Placental pericyte (primary cell): ENCODE data around the gene IQCH. TPM values are rescaled to one million over a fixed set of nuclear protein-coding genes. Genes with fewer than 3 reads are reported as not detected.

Experiments
- total RNA-seq: library from RNA; depleted of rRNA; stranded (reverse); fragments of >200 nt; gene quantifications from 2 replicates; pipeline ENCODE4 v1.2.3, GENCODE V29; 2012

The IQCH gene
- total RNA-seq, result 1.5 and 1.9 TPM in 2 replicates

GRCh38 chr15:67254238-67255175 lies at the start of gene IQCH, which contains the start of gene AAGAB:
TSS of gene IQCH (plus strand) at chr15:67254786. CDS start at chr15:67254897, 111 bp downstream.
TSS of gene AAGAB (minus strand) at chr15:67254661. CDS start at chr15:67254631, 30 bp downstream.

GRCh38 chr15:67521029-67521782 lies 266.6 kb downstream of the IQCH start, which contains the start of gene C15orf61:
TSS of gene C15orf61 (plus strand) at chr15:67521131. CDS start at chr15:67521249, 118 bp downstream.

GRCh38 chr15:67542420-67543347 lies 288.1 kb downstream of the IQCH start, which contains the start of gene MAP2K5:
TSS of gene MAP2K5 (plus strand) at chr15:67542703. CDS start at chr15:67543336, 633 bp downstream.

Other genes starting within 250 kb of the IQCH start
- gene SMAD3, start 189.2 kb upstream of the IQCH start, total RNA-seq, result 70.0 and 94.9 TPM in 2 replicates
- 42.8 and 61.7 TPM in 2 replicates for gene AAGAB, start 125 bp upstream of the IQCH start, total RNA-seq